OCI-LY3 (cell line): ENCODE measurements around the gene TTC13.

Source experiments
- EZH2phosphoT487 ChIP-seq: fragments of 200-600 bp; shearing (Covaris generic); IDR thresholded peaks from 2 replicates; pipeline ENCODE4 v1.6.1; 2018; ENCODE audit warnings: antibody characterized with exemption, mixed run types, low read depth
- TF ChIP-seq, protein P1 (sequence below): fragments of 200-600, 300-600 bp; sonication (generic); IDR thresholded peaks from 2 replicates; pipeline ENCODE4 v1.5.1; 2014; ENCODE audit warnings: antibody characterized with exemption, low read length, low read depth

DNA sequence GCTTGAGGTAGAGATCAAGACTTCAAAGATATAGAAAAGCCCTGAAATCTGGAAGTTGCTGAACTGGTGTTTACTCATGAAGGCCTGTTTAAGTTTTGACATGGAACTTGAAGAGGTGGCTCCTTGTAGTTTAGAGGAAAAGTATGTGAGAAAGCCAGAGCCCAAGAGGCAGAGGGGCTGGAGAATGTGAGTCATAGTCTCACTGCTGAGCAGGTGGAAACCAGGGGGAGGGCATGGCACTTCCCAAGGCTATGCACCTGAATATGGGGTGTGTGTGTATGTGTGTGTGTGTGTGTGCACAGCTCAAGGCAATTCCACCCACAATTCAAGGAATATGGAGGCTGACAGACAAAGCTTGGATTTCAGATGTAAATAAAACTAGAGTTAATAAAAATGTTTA lies 63.6 kb downstream of the TTC13 start:
- TF ChIP-seq, protein P1, sequence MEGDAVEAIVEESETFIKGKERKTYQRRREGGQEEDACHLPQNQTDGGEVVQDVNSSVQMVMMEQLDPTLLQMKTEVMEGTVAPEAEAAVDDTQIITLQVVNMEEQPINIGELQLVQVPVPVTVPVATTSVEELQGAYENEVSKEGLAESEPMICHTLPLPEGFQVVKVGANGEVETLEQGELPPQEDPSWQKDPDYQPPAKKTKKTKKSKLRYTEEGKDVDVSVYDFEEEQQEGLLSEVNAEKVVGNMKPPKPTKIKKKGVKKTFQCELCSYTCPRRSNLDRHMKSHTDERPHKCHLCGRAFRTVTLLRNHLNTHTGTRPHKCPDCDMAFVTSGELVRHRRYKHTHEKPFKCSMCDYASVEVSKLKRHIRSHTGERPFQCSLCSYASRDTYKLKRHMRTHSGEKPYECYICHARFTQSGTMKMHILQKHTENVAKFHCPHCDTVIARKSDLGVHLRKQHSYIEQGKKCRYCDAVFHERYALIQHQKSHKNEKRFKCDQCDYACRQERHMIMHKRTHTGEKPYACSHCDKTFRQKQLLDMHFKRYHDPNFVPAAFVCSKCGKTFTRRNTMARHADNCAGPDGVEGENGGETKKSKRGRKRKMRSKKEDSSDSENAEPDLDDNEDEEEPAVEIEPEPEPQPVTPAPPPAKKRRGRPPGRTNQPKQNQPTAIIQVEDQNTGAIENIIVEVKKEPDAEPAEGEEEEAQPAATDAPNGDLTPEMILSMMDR: no peak
- no peak for TF ChIP-seq EZH2phosphoT487
